GM18519 (cell line): ENCODE measurements around the gene EGFL8.
"Not testable (repeated sequence)": the region's sequence is repeated elsewhere in the genome, so short reads cannot be mapped to it uniquely, and the experiment has no call there.

Source experiments
- ATAC-seq: cut with Tn5 transposase; IDR thresholded peaks from one replicate; pipeline ENCODE4 v1.9.1; 2021; ENCODE audit warnings: mild to moderate bottlenecking, moderate library complexity; ENCODE audit not compliant: unreplicated experiment, low FRiP score

Gene EGFL8

DNA sequence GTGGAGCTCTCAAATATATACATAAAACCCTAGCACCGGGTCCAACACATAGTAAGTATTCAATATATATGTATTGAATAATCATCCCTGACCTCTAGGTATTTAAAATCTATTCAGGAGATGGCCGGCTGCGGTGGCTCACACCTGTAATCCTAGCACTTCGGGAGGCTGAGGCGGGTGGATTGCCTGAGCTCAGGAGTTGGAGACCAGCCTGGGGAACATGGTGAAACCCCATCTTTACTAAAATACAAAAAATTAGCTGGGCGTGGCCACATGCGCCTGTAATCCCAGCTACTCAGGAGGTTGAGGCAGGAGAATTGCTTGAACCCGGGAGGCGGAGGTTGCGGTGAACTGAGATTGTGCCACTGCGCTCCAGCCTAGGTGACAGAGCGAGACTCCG is 28.7 kb downstream of the EGFL8 start:
- ATAC-seq = not testable (repeated sequence)

DNA sequence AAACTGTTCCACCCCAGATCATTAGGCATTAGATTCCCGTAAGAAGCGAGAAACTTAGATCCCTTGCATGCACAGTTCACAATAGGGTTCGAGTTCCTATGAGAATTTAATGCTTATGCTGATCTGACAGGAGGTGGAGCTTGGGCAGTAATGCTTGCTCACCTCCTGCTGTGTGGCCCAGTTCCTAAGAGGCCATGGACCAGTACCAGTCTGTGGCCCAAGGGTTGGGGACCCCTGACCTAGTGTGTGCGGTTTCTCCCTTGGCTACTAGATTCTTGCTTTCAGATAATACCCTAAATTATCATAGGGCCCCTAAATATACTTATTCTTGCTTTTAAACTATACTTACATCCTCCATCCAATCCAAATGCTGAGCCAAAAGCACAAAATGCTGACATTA is 30.0 kb downstream of the EGFL8 start:
- no peak for ATAC-seq

DNA sequence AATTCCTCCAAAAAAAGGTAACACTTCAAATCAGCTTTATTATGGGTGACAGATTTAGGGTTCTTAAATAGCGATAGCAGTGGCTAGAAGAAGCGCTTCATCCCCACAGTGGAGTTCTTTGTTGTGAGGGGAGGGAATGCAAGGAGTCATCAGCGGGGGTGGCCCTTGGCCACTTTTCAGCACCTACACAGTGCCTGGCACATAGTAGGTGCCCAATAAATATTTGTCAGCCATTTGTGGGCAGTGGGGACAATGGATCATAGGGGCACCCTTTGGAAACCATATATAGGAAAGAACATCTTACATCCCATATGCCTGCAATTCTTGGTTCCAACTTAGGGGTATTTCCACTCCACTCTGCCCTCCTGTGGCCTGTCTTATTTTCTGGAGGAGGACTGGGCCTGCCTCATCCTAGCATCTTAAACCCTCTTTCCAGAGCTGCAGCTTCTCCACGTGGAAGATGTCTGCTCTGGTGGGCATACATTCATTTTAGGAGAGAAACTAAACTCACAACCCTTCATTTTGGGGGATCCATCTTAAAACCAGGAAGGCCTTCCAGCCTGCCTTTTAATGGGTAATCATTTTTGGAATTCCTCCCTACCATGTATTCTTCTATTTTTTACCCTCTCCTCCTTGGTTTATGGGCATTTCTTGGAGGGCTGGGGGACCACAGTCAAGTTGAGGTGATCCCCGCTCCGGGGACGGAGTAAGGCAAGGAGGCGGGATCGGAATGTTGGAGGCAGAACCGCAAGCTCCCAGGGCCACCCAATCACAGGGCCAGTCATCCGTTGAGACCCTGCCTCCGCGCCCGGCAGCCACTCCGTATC is 30.6 kb downstream of the EGFL8 start:
- no peak for ATAC-seq

DNA sequence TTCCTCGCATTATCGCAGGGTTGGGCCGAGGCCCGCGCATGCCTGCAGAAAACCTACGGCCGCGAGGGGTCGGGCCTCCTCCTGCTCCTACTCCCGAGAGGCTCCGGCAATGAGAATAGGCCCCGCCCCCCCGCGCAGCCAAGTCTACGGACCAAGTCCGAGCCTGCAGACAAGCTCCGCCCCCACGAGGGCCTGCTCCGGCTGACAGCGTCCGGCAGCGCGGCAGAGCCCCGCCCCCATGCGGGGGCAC is 31.2 kb downstream of the EGFL8 start:
- peak; percentile 60 for ATAC-seq

DNA sequence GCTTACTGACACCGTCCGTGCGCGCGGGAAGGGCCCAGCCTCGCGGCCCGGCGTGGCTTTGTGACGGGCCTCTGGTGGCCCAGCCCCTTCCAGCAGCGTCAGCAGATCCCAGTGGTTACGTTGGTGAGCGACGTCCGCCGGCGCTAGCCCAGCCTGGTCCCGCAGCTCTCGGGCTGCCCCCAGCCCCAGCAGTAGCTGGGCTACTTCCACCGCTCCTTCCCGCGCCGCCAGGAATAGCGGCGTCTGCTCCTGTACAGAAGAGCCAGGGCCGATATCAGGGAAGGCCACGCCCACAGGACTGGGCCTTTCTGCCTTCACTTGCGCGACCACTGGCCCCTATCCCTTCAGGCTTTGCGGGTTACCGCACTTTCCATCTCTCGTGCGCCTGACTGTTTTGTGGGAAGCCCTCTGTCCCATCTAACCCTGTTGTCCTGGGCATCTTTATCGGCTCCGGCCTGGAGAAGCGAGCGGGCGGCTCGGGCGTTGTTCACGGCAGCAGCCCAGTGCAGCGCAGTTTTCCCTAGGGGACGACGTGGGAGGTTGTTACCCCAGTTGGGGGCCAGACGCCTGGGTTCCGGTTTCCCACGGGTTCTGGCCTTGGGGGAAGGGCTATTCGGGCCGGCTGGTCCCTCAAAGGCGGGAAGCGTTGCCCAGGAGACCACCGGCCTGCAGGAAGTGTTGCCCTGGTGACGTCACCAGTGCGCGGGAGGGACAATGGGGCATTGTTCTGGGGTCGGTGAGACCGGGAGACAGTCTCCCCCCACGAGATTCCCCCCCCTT is 31.7 kb downstream of the EGFL8 start:
- peak; percentile 66 for ATAC-seq

DNA sequence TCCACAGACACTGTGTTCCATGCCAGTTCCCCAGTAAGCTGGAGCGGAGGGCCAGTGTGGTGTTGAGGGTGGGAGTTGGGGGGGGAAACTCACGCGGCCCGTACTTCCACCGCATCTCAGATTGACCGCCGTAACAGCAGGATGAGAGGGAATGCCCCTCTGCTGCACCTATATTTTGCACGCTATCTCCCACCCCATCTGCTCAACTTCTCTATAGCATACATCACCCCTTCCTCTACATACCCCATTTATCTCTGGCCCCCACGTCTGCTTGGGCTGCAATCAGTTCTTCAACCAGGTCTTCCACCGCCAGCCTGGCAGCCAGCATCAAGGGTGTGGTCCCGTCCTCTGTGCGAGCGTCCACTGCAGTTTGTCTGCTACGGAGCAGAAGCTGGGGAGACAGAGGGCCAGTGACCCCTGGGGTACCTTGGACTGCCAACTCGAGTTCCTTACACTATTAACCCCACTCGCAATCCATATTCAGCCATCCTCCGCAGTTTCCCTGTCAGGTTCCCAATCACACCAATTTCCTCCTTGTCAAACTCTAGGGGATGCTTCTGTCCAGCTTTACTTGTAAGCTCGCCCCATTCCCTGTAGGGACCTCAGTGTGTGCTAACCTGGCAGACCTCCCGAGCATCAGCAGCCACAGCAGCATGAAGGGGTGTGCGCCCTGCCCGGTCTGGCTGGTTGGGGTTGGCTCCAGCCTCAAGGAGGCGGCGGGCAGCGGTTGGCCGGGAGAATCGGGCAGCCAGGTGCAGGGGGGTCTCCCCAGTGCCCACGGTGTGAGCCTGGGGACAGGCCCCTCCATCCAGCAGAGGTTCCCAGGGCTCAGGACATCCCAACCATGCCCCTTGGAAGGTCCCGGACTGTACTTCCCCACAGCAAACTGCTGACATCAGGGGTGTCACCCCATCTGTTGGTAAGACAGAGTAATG is 32.6 kb downstream of the EGFL8 start:
- ATAC-seq = no peak

DNA sequence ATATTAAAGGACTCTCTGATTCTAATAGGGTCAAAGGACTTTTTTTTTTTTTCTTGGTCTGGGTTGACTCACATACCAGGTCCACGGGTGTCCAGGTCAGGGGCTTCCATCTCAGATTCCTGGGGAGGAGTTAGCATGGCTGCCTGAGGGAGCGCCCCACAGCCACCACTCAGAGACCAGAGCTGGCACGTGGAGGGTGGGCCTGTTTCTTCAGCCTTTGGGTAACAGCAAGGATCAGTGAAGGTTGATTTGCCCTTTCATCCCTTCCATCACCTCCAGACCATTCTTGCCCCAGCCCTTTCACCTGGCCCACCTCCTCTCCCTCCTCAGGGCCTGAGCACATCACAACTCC is 33.9 kb downstream of the EGFL8 start:
- ATAC-seq = no peak

DNA sequence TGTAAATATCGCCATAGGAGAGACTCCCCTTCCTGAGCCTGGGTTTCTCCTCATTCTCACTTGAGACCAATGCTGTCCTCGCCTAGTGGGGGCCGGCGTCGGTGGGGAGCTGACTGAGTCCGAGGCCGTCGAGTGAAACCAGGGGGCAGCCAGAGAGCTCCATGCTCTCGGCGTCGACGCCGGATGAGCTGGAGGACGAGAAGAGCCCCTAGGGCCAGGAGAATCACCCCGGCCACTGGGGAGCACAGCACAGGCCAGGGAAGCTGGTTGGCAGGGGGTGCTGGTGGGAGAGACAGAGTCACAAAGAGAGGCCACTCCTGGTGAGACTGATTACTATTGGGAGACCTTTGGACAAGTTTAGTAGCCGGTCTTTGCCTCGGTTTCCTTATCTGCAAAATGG is 34.5 kb downstream of the EGFL8 start:
- ATAC-seq = no peak

DNA sequence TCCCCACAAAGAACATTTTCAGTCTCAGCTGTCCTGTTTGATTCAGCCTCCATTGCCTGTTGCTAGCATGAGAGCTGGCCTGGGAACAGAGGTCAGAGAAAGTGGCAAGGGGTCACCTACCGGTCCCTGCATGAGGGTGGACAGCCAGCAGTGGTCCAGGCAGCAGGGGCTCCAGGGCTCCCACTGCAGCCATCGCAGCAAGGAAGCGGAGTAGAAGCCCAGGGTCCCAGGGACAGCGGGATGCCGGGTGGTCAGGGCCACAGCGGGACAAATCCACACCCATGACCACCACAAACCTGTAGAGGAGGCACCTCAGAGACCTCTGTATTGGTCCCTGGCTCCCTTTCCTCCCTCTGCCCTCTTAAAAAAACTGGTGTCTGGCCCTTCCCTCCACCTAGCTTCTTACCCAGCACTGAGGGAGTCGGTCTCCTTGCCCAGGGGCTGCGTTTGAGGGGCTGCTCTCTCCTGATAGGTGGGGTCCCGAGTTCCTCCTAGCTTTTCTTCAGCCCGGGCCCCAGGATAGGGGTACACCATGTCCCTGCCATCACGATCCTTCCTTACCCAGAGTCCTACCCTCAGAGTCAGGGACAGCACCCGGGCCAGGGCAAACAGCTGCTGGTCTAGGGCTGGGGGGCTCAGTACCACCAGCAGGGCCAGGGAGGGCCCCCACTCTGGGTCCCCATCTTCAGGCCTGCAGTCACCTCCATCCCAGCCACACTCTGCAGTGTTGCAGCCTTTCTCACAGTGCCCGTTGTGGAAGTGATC is 36.5 kb downstream of the EGFL8 start:
- no peak for ATAC-seq

DNA sequence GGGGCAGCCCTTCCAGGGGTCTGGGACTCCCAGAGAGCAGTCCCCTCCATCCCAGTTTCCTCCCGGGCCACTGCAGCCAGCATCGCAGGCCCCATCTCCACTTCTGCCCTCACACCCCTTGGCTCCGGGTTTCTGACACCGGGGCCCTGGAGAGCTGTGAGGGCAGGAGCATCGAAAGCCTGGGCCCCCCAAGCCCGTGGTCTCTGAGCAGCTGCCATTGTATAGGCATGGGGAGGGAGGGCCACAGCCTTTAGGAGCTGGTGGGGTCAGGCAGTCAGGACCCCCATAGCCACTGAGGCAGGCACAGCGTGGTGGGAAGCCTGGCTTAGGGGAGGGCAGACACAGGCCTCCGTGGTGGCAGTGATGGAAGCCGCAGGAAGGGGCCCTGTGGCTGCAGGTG is 37.8 kb downstream of the EGFL8 start:
- no peak for ATAC-seq

DNA sequence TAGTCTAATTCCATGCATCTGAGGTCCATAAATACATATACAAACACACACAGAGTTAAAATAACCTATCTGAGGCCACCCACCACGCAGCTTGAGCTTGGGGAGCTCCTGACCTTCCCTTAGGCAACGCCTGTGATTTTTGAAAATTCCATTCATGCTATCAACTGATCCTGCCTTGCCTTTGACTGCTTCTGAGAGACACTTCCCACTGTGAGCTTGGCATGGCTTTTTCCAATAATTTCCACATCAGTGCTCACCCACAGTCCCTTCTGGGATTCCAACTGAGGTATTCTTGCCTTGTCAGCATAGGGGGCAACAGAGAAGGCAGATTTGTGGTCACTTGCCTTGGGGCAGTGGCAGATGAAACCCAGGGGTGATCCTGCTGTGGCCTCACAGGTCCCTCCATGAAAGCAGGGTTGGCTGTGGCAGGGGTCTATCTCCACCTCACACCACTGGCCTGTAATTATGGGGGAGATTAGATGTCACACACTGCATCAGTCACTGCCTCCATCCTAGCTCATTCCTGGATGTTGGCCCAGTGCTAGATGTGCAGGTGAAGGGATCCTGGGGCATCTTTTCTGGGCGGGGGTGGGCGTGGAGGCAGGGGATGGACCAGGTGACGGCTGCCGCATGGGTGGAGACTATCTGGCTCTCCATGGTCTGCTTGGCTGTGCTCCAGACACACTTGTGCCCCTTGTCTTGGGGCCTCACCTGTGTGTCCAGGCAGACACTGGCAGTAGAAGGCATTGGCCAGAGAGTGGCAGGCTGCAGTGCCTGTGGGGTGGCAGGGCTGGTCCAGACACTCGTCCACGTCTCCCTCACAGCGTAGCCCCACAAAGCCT is 39.3 kb downstream of the EGFL8 start:
- ATAC-seq = no peak

DNA sequence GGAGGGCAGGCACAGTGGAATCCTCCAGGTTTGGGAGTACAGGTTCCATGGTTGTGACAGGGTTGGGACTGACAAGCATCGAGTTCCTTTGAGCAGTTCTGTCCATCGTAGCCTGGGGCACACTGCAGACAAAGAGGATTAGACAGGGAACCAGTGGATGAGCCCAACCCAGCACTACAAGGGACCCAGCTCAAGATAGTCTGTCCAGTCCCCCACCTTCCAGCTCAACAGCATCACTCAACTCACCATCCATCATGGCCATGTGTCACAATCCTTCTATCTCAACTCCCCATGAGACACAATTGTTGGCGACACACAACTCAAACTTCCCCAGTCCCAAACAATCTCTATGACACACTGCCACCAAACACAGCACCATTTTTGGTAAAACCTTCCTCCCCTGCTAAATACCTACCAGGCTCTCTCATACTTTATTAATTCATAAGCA is 39.9 kb downstream of the EGFL8 start:
- no peak for ATAC-seq

DNA sequence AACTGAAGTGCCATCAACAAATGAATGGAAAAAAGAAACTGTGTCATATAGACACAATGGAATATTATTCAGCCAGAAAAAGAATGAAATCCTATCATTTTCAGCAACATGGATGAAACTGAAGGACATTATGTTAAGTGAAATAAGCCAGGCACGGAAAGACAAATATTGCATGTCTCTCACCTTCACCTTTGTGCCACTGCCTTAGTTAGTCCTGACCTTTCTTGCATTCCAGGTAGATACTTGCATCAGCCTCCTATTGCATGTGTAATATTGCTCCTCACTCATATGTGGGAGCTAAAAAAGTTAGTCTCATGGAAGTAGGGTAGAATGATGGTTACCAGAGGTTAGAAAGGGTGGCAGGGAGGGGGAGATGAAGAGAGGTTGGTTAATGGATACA is 44.6 kb downstream of the EGFL8 start:
- ATAC-seq = no peak

DNA sequence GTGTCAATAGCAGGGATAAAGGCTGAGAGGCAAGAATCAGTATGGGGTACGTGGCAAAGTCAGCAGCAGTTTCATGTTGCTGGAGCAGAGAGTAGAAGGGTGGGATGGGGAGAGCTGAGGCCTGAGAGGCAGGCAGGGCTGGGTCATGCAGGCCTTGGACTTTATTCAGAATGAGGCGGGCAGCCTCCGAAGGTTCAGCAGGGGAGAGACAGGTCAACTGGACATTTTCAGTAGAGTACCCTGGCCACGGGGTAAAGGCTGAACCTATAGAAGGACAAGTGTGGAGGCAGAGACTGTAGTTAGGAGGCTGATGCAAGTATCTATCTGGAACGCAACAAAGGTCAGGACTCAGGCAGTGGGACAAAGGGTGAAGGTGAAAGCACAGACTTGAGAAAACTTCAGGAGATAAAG is 45.8 kb downstream of the EGFL8 start:
- no peak for ATAC-seq

DNA sequence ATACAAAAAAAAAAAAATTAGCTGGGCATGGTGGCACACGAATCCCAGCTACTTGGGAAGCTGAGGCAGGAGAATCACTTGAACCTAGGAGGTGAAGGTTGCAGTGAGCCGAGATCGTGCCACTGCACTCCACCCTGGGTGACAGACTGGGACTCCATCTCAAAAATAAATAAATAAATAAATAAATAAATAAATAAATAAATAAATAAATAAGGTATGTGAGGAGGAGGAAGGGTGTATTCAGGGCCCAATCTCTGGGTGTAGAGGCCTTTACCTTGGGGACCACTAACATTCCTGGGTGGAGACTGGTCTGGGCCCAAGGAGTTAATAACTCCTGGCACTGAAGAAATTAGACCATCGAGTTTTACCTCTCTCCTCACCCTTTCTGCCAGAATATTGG is 47.0 kb downstream of the EGFL8 start:
- not testable (repeated sequence) for ATAC-seq

DNA sequence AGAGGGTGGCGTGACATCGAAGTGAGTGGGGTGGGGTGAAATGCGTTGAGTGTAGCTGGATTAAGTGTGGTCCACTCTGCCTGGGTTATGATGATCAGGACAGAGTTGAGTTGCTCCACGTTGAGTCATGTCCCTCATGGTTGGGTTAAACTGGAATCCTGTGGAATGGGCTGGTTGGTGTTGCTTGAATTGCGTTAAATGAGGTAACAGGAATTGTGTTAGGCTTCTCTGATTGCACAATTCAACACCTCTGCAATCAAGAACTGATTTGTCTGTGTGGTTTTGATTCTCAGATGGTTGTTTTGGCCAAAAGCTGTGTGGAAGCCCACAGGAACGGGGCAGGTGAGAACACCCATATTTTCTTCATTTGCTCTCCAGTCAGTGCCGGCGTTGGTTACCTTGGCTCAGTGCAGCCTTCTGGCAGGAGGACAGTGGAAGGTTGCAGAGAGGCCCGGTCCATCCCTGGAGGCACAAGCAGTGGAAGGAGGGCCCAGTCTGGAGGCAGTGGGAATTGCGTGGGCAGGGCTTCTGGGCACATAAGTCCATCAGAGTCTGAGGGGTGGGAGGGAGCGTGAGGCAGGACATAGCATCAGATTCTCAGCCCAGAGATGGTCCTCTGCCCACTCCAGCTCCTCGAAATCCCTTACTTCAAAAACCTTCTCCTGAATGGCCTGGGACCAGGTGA is 47.8 kb downstream of the EGFL8 start:
- ATAC-seq = no peak

DNA sequence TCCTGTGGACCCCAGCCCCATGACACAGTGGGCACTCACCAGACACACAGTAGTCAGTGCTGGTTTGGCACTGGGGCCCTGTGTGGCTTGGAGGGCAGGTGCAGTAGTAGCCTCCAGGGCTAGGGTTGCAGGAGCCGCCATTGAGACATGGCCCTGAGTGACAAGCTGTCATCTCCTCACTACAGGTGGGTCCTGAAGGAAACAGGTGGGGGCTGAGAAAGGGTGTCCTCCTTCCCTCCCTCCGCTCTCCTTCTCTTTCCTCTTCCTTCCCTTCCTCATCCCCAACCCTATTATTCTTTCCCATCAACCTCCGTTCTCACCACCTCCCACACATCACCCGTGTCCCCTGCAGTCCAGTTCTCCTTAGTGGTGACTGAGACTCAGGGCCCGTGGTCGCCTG is 49.3 kb downstream of the EGFL8 start:
- no peak for ATAC-seq

DNA sequence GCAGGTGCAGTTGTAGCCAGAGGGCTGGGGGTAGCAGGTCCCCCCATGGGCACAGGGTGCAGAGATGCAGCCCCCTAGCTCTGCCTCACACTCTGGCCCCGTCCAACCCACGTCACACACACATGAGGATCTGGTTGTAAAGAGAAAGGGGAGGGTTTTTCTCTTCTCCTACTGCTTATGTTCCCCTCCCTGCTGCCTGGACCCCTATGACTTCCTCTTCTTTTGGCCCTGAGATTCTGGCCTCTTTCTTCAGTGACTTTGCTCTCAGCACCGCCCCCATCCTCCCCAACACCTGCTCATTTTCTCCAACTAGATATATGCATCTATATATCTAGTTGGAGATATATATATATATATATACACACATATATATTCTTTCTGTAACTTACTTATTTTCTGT is 49.7 kb downstream of the EGFL8 start:
- ATAC-seq = no peak

DNA sequence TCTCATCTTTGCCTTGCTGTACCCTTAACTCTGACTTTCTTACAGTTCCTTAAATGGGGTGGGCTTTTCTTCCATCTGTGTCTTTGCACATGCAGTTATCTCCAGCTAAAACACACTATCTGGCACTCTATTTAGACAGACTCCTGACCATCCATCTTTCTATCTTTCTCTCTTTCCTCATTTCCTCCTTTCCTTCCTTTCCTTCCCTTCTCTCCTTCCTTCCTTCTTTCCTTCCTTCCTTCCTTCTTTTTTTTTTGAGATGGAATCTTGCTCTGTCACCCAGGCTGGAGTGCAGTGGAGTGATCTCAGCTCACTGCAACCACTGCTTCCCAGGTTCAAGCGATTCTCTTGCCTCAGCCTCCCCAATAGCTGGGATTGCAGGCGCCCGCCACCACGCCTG is 51.2 kb downstream of the EGFL8 start:
- ATAC-seq = no peak
